IMR-90 (cell line): Measurements from ENCODE around the gene SENP5. TPM values are rescaled to one million over a fixed set of nuclear protein-coding genes. Genes with fewer than 3 reads are reported as not detected.

Experiments used
- ATAC-seq: fragments of 200-7000 bp; cut with Tn5 transposase; 2 replicates; pipeline ENCODE4 v1.9.1; 2020; ENCODE audit warnings: low read depth, mild to moderate bottlenecking, moderate library complexity
- BruUV-seq: library from RNA; stranded (reverse); fragments of 400-500 nt; replicated peaks from 2 replicates; lab custom pipeline; 2021; lab: Mats Ljungman, UMichigan
- CTCF ChIA-PET: fragments of 300-600 bp; formaldehyde crosslinking; extraction: SDS; loops from one replicate; lab custom pipeline; 2021; ENCODE audit warnings: antibody characterized with exemption; lab: Yijun Ruan, JAX
- POLR2A ChIA-PET: fragments of 300-600 bp; sonication (Branson Sonifier 250); formaldehyde crosslinking; loops from one replicate; lab custom pipeline; 2022; ENCODE audit warnings: antibody characterized with exemption; ENCODE audit not compliant: unreplicated experiment; lab: Charles Lee
- DNase-seq: peaks from one replicate; pipeline ENCODE4 v3.0.0; 2013
- H2AFZ ChIP-seq: replicated peaks from 2 replicates; pipeline ENCODE3; 2013; ENCODE audit warnings: low read length, mild to moderate bottlenecking; ENCODE audit not compliant: poor library complexity
- H2AK5ac ChIP-seq: 2 replicates; pipeline ENCODE4 v1.6.1; 2013; ENCODE audit warnings: low read depth, low read length, inconsistent platforms
- H2AK9ac ChIP-seq: replicated peaks from 2 replicates; pipeline ENCODE3; 2013; ENCODE audit warnings: mild to moderate bottlenecking, low read depth, low read length, moderate library complexity; ENCODE audit not compliant: poor library complexity
- H2BK120ac ChIP-seq: 2 replicates; pipeline ENCODE4 v1.6.1; 2013; ENCODE audit warnings: low read depth, low read length, inconsistent platforms
- H2BK15ac ChIP-seq: 3 replicates; pipeline ENCODE4 v1.6.1; 2013; ENCODE audit warnings: low read depth, low read length, inconsistent platforms
- H2BK20ac ChIP-seq: 2 replicates; pipeline ENCODE4 v1.6.1; 2013; ENCODE audit warnings: low read depth, mild to moderate bottlenecking, inconsistent platforms, low read length, moderate library complexity
- H2BK5ac ChIP-seq: 2 replicates; pipeline ENCODE4 v1.6.1; 2013; ENCODE audit warnings: mild to moderate bottlenecking, low read depth, low read length, inconsistent platforms; ENCODE audit not compliant: poor library complexity, severe bottlenecking
- H3K14ac ChIP-seq: replicated peaks from 2 replicates; pipeline ENCODE4 v1.6.1; 2013; ENCODE audit warnings: low read depth, low read length, inconsistent platforms
- H3K18ac ChIP-seq: 2 replicates; pipeline ENCODE4 v1.6.1; 2013; ENCODE audit warnings: low read depth, low read length, control low read depth
- H3K23ac ChIP-seq: 2 replicates; pipeline ENCODE4 v1.6.1; 2013; ENCODE audit warnings: low read depth, low read length, inconsistent platforms
- H3K27ac ChIP-seq: 2 replicates; pipeline ENCODE4 v1.5.1; 2013; ENCODE audit warnings: mild to moderate bottlenecking, control low read depth, low read length; ENCODE audit not compliant: insufficient read depth
- H3K27me3 ChIP-seq: 2 replicates; pipeline ENCODE4 v1.6.1; 2013; ENCODE audit warnings: low read length; ENCODE audit not compliant: control insufficient read depth, insufficient read depth
- H3K36me3 ChIP-seq: 2 replicates; pipeline ENCODE4 v1.6.1; 2013; ENCODE audit warnings: low read length, mixed read lengths; ENCODE audit not compliant: control insufficient read depth, insufficient read depth
- H3K4ac ChIP-seq: 2 replicates; pipeline ENCODE4 v1.6.1; 2013; ENCODE audit warnings: low read depth, low read length, inconsistent platforms
- H3K4me1 ChIP-seq: 2 replicates; pipeline ENCODE4 v1.6.1; 2013; ENCODE audit warnings: low read length, mixed read lengths; ENCODE audit not compliant: control insufficient read depth, insufficient read depth
- H3K4me2 ChIP-seq: 2 replicates; pipeline ENCODE4 v1.6.1; 2013; ENCODE audit warnings: low read depth, mild to moderate bottlenecking, control low read depth, low read length, moderate library complexity
- H3K4me3 ChIP-seq: 2 replicates; pipeline ENCODE4 v1.5.1; 2013; ENCODE audit warnings: low read depth, mild to moderate bottlenecking, control low read depth, low read length, moderate library complexity; ENCODE audit not compliant: insufficient read depth
- H3K56ac ChIP-seq: 2 replicates; pipeline ENCODE4 v1.6.1; 2013; ENCODE audit warnings: low read length, inconsistent platforms; ENCODE audit not compliant: insufficient read depth; ENCODE audit errors: extremely low read depth
- H3K79me1 ChIP-seq, 2 experiments: 2 replicates each; pipeline ENCODE4 v1.6.1; 2013; ENCODE audit warnings: low read length in 2 of 2, inconsistent platforms in 1 of 2, low read depth in 1 of 2
- H3K9ac ChIP-seq: 2 replicates; pipeline ENCODE4 v1.6.1; 2013; ENCODE audit warnings: low read depth, low read length, control low read depth
- H3K9me1 ChIP-seq: 2 replicates; pipeline ENCODE4 v1.6.1; 2013; ENCODE audit warnings: low read length, inconsistent platforms; ENCODE audit not compliant: insufficient read depth
- H3K9me3 ChIP-seq: 2 replicates; pipeline ENCODE4 v1.6.1; 2013; ENCODE audit warnings: low read length; ENCODE audit not compliant: control insufficient read depth, insufficient read depth
- H4K20me1 ChIP-seq: 2 replicates; pipeline ENCODE4 v1.6.1; 2013; ENCODE audit warnings: low read length, inconsistent platforms; ENCODE audit not compliant: insufficient read depth
- H4K5ac ChIP-seq: 2 replicates; pipeline ENCODE4 v1.6.1; 2013; ENCODE audit warnings: mild to moderate bottlenecking, low read depth, low read length, control low read depth
- H4K8ac ChIP-seq, 2 experiments: 2 replicates each; pipeline ENCODE4 v1.6.1; 2013; ENCODE audit warnings: low read depth in 2 of 2, low read length in 2 of 2, control low read depth in 1 of 2, inconsistent platforms in 1 of 2
- H4K91ac ChIP-seq: 2 replicates; pipeline ENCODE4 v1.6.1; 2013; ENCODE audit warnings: low read depth, low read length, inconsistent platforms; ENCODE audit not compliant: insufficient read depth
- BHLHE40 ChIP-seq: fragments of 150-350 bp; IDR thresholded peaks from 2 replicates; pipeline ENCODE4 v1.6.1; 2016; ENCODE audit warnings: mild to moderate bottlenecking, low read depth, low read length
- CEBPB ChIP-seq: IDR thresholded peaks from 2 replicates; pipeline ENCODE4 v1.6.1; 2012; ENCODE audit warnings: low read depth, low read length, improper control_type of control experiment
- CHD1 ChIP-seq: IDR thresholded peaks from 2 replicates; pipeline ENCODE4 v1.6.1; 2012; ENCODE audit warnings: low read depth, low read length, improper control_type of control experiment
- FOS ChIP-seq: fragments of 150-350 bp; IDR thresholded peaks from 2 replicates; pipeline ENCODE4 v1.6.1; 2016; ENCODE audit warnings: low read depth, low read length
- MAFK ChIP-seq: IDR thresholded peaks from 2 replicates; pipeline ENCODE4 v1.6.1; 2012; ENCODE audit warnings: low read depth, low read length, improper control_type of control experiment
- MAZ ChIP-seq: IDR thresholded peaks from 2 replicates; pipeline ENCODE4 v1.6.1; 2012; ENCODE audit warnings: low read depth, mild to moderate bottlenecking, low read length, improper control_type of control experiment, moderate library complexity, borderline replicate concordance
- MXI1 ChIP-seq: IDR thresholded peaks from 2 replicates; pipeline ENCODE4 v1.6.1; 2012; ENCODE audit warnings: low read depth, mild to moderate bottlenecking, low read length, moderate library complexity, borderline replicate concordance
- NFE2L2 ChIP-seq: fragments of 150-350 bp; IDR thresholded peaks from 2 replicates; pipeline ENCODE4 v1.6.1; 2016; ENCODE audit warnings: low read depth, mild to moderate bottlenecking, low read length
- POLR2A ChIP-seq: IDR thresholded peaks from 2 replicates; pipeline ENCODE4 v1.6.1; 2012; ENCODE audit warnings: mild to moderate bottlenecking, low read depth, low read length
- RAD21 ChIP-seq: IDR thresholded peaks from 2 replicates; pipeline ENCODE4 v1.6.1; 2012; ENCODE audit warnings: low read length, improper control_type of control experiment
- RCOR1 ChIP-seq: IDR thresholded peaks from 2 replicates; pipeline ENCODE4 v1.6.1; 2012; ENCODE audit warnings: mild to moderate bottlenecking, low read length, improper control_type of control experiment; ENCODE audit not compliant: insufficient replicate concordance
- RFX5 ChIP-seq: IDR thresholded peaks from 2 replicates; pipeline ENCODE4 v1.8.0; 2012; ENCODE audit warnings: low read depth, mild to moderate bottlenecking, low read length, moderate library complexity
- SMC3 ChIP-seq: fragments of 150-350 bp; IDR thresholded peaks from 2 replicates; pipeline ENCODE4 v1.6.1; 2016; ENCODE audit warnings: low read depth, mild to moderate bottlenecking, antibody characterized with exemption, low read length, moderate library complexity
- whole genome bisulfite sequencing, 2 experiments: methylation state at CpG; one replicate each; pipeline versions ENCODE4 v1.1.5 to v1.1.7; 2013; ENCODE audit warnings: missing lambda C conversion rate in 2 of 2; ENCODE audit not compliant: insufficient read length in 1 of 2; ENCODE audit errors: extremely low coverage in 2 of 2; 5-methylcytosine and 5-hydroxymethylcytosine counted together
- dilution Hi-C: fragments of 300-500 bp; cut with HindIII; formaldehyde crosslinking; loops from one replicate; pipeline ENCODE4 v1.14.3; 2018; ENCODE audit warnings: low sequenced_read_pairs; ENCODE audit not compliant: unreplicated experiment
- in situ Hi-C: fragments of 300-500 bp; cut with MboI; formaldehyde crosslinking; loops from 3 replicates; pipeline ENCODE4 v1.14.3; 2019; ENCODE audit warnings: low sequenced_read_pairs, inconsistent platforms, mixed read lengths
- intact Hi-C: fragments of 100-400 bp; cut with micrococcal nuclease; formaldehyde crosslinking; loops from 2 replicates; pipeline ENCODE4 v1.10.0; 2022
- polyA plus RNA-seq, 3 experiments: library from polyadenylated mRNA; depleted of rRNA; stranded (reverse); fragments of >200 nt; gene quantifications; 2 replicates each; pipeline ENCODE4 v1.2.3, GENCODE V29; 2012; ENCODE audit warnings: low replicate concordance in 1 of 3
- total RNA-seq: library from RNA; depleted of rRNA; stranded (reverse); fragments of >200 nt; gene quantifications from 2 replicates; pipeline ENCODE4 v1.2.3, GENCODE V29; 2012
- TF ChIP-seq, protein P1 (sequence below): fragments of 150-350 bp; IDR thresholded peaks from 2 replicates; pipeline ENCODE4 v1.6.1; 2016; ENCODE audit warnings: low read depth, mild to moderate bottlenecking, low read length, moderate library complexity, borderline replicate concordance
- TF ChIP-seq, protein P2 (sequence below): conservative IDR thresholded peaks from 2 replicates; pipeline ENCODE4 v1.5.1; 2012; ENCODE audit warnings: mild to moderate bottlenecking, low read depth, low read length, improper control_type of control experiment
- TF ChIP-seq, protein P3 (sequence below): fragments of 150-350 bp; IDR thresholded peaks from 2 replicates; pipeline ENCODE4 v1.6.1; 2017; ENCODE audit warnings: mild to moderate bottlenecking, antibody characterized with exemption, low read length, low read depth

SENP5 gene
- total and polyA plus RNA-seq, 2 of the 4 experiments (the other 2 are of a cell fraction): 7.4 to 44.4 TPM

DNA sequence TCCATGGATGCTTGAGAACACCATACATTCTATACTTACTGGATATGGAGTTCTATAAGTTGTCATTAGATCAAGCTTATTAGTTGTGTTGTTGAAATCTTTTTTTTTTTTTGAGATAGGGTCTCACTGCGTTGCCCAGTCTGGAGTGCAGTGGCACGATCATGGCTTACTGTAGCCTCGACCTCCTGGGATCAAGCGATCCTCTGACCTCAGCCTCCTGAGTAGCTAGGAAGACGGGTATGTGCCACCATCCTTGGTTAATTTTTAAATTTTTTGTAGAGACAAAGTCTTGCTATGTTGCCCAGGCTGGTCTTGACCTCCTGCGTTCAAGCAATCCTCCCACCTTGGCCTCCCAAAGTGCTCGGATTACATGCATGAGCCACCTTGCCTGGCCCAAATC lies 87.1 kb downstream of the SENP5 start:
- H4K8ac ChIP-seq: no peak overlapping the region
- H3K56ac ChIP-seq: no peak overlapping the region
- no TSS peak for BruUV-seq
- no peak overlapping the region for H3K4ac ChIP-seq
- no peak overlapping the region for H2BK20ac ChIP-seq
- no peaks in the 10 kb centered on the region for H4K20me1 ChIP-seq
- dilution Hi-C loops (no loop called here), intact Hi-C loops (no loop called here), in situ Hi-C loops (loop anchor here (25.0 kb wide), 1 partner anchor 343 kb away; no protein-coding TSS in a partner anchor)
- DNase-seq (no peak), ATAC-seq (no peak)
- ChIA-PET CTCF (no interaction called here), POLR2A (no interaction called here)
- H4K91ac ChIP-seq: no peak overlapping the region
- H3K9ac ChIP-seq: no peak overlapping the region
- no peak overlapping the region for H3K27ac ChIP-seq
- H3K9me3 ChIP-seq: no peaks in the 10 kb centered on the region
- H2AK9ac ChIP-seq: no peak overlapping the region
- H2AK5ac ChIP-seq: no peak overlapping the region
- no CpG with 5 or more reads among the region's 7 CpGs for WGBS, 2 experiments
- no peak overlapping the region for H3K4me2 ChIP-seq
- TF ChIP-seq MXI1 (no peak), RAD21 (no peak), RCOR1 (no peak), CEBPB (no peak), NFE2L2 (no peak), MAFK (no peak), BHLHE40 (no peak), CHD1 (no peak), SMC3 (no peak), POLR2A (no peak), MAZ (no peak), RFX5 (no peak), FOS (no peak)
- TF ChIP-seq, protein P1, sequence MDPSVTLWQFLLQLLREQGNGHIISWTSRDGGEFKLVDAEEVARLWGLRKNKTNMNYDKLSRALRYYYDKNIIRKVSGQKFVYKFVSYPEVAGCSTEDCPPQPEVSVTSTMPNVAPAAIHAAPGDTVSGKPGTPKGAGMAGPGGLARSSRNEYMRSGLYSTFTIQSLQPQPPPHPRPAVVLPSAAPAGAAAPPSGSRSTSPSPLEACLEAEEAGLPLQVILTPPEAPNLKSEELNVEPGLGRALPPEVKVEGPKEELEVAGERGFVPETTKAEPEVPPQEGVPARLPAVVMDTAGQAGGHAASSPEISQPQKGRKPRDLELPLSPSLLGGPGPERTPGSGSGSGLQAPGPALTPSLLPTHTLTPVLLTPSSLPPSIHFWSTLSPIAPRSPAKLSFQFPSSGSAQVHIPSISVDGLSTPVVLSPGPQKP: no peak
- TF ChIP-seq, protein P2, sequence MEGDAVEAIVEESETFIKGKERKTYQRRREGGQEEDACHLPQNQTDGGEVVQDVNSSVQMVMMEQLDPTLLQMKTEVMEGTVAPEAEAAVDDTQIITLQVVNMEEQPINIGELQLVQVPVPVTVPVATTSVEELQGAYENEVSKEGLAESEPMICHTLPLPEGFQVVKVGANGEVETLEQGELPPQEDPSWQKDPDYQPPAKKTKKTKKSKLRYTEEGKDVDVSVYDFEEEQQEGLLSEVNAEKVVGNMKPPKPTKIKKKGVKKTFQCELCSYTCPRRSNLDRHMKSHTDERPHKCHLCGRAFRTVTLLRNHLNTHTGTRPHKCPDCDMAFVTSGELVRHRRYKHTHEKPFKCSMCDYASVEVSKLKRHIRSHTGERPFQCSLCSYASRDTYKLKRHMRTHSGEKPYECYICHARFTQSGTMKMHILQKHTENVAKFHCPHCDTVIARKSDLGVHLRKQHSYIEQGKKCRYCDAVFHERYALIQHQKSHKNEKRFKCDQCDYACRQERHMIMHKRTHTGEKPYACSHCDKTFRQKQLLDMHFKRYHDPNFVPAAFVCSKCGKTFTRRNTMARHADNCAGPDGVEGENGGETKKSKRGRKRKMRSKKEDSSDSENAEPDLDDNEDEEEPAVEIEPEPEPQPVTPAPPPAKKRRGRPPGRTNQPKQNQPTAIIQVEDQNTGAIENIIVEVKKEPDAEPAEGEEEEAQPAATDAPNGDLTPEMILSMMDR: no peak
- TF ChIP-seq, protein P3, sequence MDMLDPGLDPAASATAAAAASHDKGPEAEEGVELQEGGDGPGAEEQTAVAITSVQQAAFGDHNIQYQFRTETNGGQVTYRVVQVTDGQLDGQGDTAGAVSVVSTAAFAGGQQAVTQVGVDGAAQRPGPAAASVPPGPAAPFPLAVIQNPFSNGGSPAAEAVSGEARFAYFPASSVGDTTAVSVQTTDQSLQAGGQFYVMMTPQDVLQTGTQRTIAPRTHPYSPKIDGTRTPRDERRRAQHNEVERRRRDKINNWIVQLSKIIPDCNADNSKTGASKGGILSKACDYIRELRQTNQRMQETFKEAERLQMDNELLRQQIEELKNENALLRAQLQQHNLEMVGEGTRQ: no peak
- H3K14ac ChIP-seq: no peak overlapping the region
- no peak overlapping the region for H3K4me3 ChIP-seq
- H3K36me3 ChIP-seq: no peaks in the 10 kb centered on the region
- peaks cover 32% of the 10 kb centered on the region for H3K27me3 ChIP-seq
- H3K9me1 ChIP-seq: no peaks in the 10 kb centered on the region
- H3K23ac ChIP-seq: no peak overlapping the region
- no peaks in the 10 kb centered on the region for H3K79me1 ChIP-seq
- no peak overlapping the region for H2BK15ac ChIP-seq
- H4K5ac ChIP-seq: no peak overlapping the region
- no peak overlapping the region for H2AFZ ChIP-seq
- H3K4me1 ChIP-seq: no peaks in the 10 kb centered on the region
- no peak overlapping the region for H2BK5ac ChIP-seq
- no peak overlapping the region for H2BK120ac ChIP-seq
- H3K18ac ChIP-seq: no peak overlapping the region
